H9 (cell line): Measurements from ENCODE around the gene SLC2A5. TPM values are rescaled to one million over a fixed set of nuclear protein-coding genes. Genes with fewer than 3 reads are reported as not detected.

Experiments used
- DNase-seq: peaks from one replicate; pipeline ENCODE4 v3.0.0-alpha.2; 2017
- H2AFZ ChIP-seq: one replicate; pipeline ENCODE4 v1.6.1; 2013; ENCODE audit warnings: mild to moderate bottlenecking, low read length, control low read depth, moderate library complexity
- H2AK5ac ChIP-seq: 2 replicates; pipeline ENCODE4 v1.6.1; 2013; ENCODE audit warnings: low read length, control low read depth, mixed read lengths; ENCODE audit not compliant: insufficient read length
- H2BK120ac ChIP-seq: one replicate; pipeline ENCODE4 v1.6.1; 2013; ENCODE audit warnings: low read depth, mild to moderate bottlenecking, low read length, control low read depth, inconsistent platforms; ENCODE audit not compliant: poor library complexity, severe bottlenecking
- H2BK12ac ChIP-seq: 2 replicates; pipeline ENCODE4 v1.6.1; 2013; ENCODE audit warnings: low read length, control low read depth, mixed read lengths, low read depth; ENCODE audit not compliant: insufficient read length
- H2BK15ac ChIP-seq: 2 replicates; pipeline ENCODE4 v1.6.1; 2013; ENCODE audit warnings: low read depth, low read length, control low read depth
- H2BK20ac ChIP-seq: one replicate; pipeline ENCODE4 v1.6.1; 2013; ENCODE audit warnings: low read depth, mild to moderate bottlenecking, low read length, control low read depth, inconsistent platforms; ENCODE audit not compliant: poor library complexity, severe bottlenecking
- H2BK5ac ChIP-seq: 2 replicates; pipeline ENCODE4 v1.6.1; 2013; ENCODE audit warnings: low read length, control low read depth, mixed read lengths; ENCODE audit not compliant: insufficient read length
- H3K14ac ChIP-seq: 2 replicates; pipeline ENCODE4 v1.6.1; 2013; ENCODE audit warnings: low read length, control low read depth; ENCODE audit not compliant: insufficient read depth
- H3K18ac ChIP-seq: 2 replicates; pipeline ENCODE4 v1.6.1; 2013; ENCODE audit warnings: low read depth, mild to moderate bottlenecking, mixed read lengths, low read length, control low read depth; ENCODE audit not compliant: insufficient read length
- H3K23ac ChIP-seq: 2 replicates; pipeline ENCODE4 v1.6.1; 2013; ENCODE audit warnings: low read length, control low read depth, mixed read lengths, low read depth; ENCODE audit not compliant: insufficient read length
- H3K23me2 ChIP-seq: 2 replicates; pipeline ENCODE4 v1.6.1; 2013; ENCODE audit warnings: low read depth, mild to moderate bottlenecking, mixed read lengths, low read length, control low read depth; ENCODE audit not compliant: insufficient read length, poor library complexity, severe bottlenecking
- H3K27ac ChIP-seq: 2 replicates; pipeline ENCODE4 v1.5.1; 2013; ENCODE audit warnings: low read length, control low read depth, mixed read lengths, low read depth; ENCODE audit not compliant: insufficient read length
- H3K27me3 ChIP-seq: 2 replicates; pipeline ENCODE4 v1.6.1; 2013; ENCODE audit warnings: low read length, control low read depth, inconsistent platforms; ENCODE audit not compliant: insufficient read depth
- H3K4ac ChIP-seq: 2 replicates; pipeline ENCODE4 v1.6.1; 2013; ENCODE audit warnings: low read depth, mild to moderate bottlenecking, control low read depth, inconsistent platforms, low read length, moderate library complexity
- H3K4me1 ChIP-seq: 2 replicates; pipeline ENCODE4 v1.6.1; 2013; ENCODE audit warnings: low read length, control low read depth, inconsistent platforms; ENCODE audit not compliant: insufficient read depth
- H3K4me2 ChIP-seq: 2 replicates; pipeline ENCODE4 v1.6.1; 2013; ENCODE audit warnings: low read length, control low read depth, mixed read lengths; ENCODE audit not compliant: insufficient read length, insufficient read depth
- H3K56ac ChIP-seq: 2 replicates; pipeline ENCODE4 v1.6.1; 2013; ENCODE audit warnings: low read depth, mild to moderate bottlenecking, mixed read lengths, low read length, control low read depth; ENCODE audit not compliant: insufficient read length
- H3K79me1 ChIP-seq: 2 replicates; pipeline ENCODE4 v1.6.1; 2013; ENCODE audit warnings: low read depth, mild to moderate bottlenecking, moderate library complexity, low read length, control low read depth, inconsistent platforms; ENCODE audit not compliant: insufficient read depth, poor library complexity, severe bottlenecking
- H3K79me2 ChIP-seq: 2 replicates; pipeline ENCODE4 v1.6.1; 2013; ENCODE audit warnings: low read length, control low read depth, inconsistent platforms; ENCODE audit not compliant: insufficient read depth
- H3K9ac ChIP-seq: 2 replicates; pipeline ENCODE4 v1.6.1; 2013; ENCODE audit warnings: low read length, control low read depth, mixed read lengths; ENCODE audit not compliant: insufficient read length; ENCODE audit errors: extremely low read depth
- H3K9me3 ChIP-seq: one replicate; pipeline ENCODE4 v1.6.1; 2013; ENCODE audit warnings: low read depth, low read length, inconsistent platforms; ENCODE audit not compliant: control insufficient read depth
- H3T11ph ChIP-seq: one replicate; pipeline ENCODE4 v1.6.1; 2013; ENCODE audit warnings: mild to moderate bottlenecking, low read length, control low read depth, inconsistent platforms
- H4K20me1 ChIP-seq: one replicate; pipeline ENCODE4 v1.6.1; 2013; ENCODE audit not compliant: control insufficient read depth, insufficient read length, insufficient read depth
- H4K5ac ChIP-seq: 2 replicates; pipeline ENCODE4 v1.6.1; 2013; ENCODE audit warnings: low read depth, mild to moderate bottlenecking, mixed read lengths, low read length, control low read depth; ENCODE audit not compliant: insufficient read length
- H4K8ac ChIP-seq: replicated peaks from 2 replicates; pipeline ENCODE4 v1.6.1; 2013; ENCODE audit warnings: low read length, control low read depth, mixed read lengths, low read depth; ENCODE audit not compliant: insufficient read length
- H4K91ac ChIP-seq: 2 replicates; pipeline ENCODE4 v1.6.1; 2013; ENCODE audit warnings: low read depth, mild to moderate bottlenecking, moderate library complexity, mixed read lengths, low read length, control low read depth; ENCODE audit not compliant: insufficient read length
- H3K27ac Mint-ChIP-seq, 3 experiments: 2 replicates in 2 of 3; 3 replicates in 1 of 3; pipeline ENCODE4 v1.8.0; 2020 to 2021; ENCODE audit warnings: mixed read lengths in 3 of 3, mild to moderate bottlenecking in 1 of 3, moderate library complexity in 1 of 3
- H3K27me3 Mint-ChIP-seq: 2 replicates; pipeline ENCODE4 v1.8.0; 2021; ENCODE audit warnings: low read depth, mild to moderate bottlenecking, moderate library complexity, mixed read lengths
- H3K36me3 Mint-ChIP-seq, 3 experiments: 2 replicates in 2 of 3; 3 replicates in 1 of 3; pipeline ENCODE4 v1.8.0; 2020 to 2021; ENCODE audit warnings: low read depth in 3 of 3, mixed read lengths in 3 of 3; ENCODE audit not compliant: insufficient read depth in 1 of 3
- H3K4me1 Mint-ChIP-seq, 2 experiments: 2 replicates each; pipeline ENCODE4 v1.8.0; 2020; ENCODE audit warnings: mixed read lengths in 2 of 2
- H3K4me3 Mint-ChIP-seq, 2 experiments: 2 replicates in 1 of 2; 3 replicates in 1 of 2; pipeline ENCODE4 v1.8.0; 2020 to 2021; ENCODE audit warnings: mild to moderate bottlenecking in 2 of 2, mixed read lengths in 2 of 2, moderate library complexity in 1 of 2
- H3K9me3 Mint-ChIP-seq, 2 experiments: 2 replicates in 1 of 2; 3 replicates in 1 of 2; pipeline ENCODE4 v1.8.0; 2020; ENCODE audit warnings: mild to moderate bottlenecking in 2 of 2, mixed read lengths in 2 of 2, moderate library complexity in 1 of 2
- WGBS: extraction: QIAGEN DNeasy Blood & Tissue Kit; methylation state at CpG from one replicate; pipeline ENCODE4 v1.1.7; 2013; ENCODE audit warnings: missing lambda C conversion rate, low lambda C conversion rate, mixed read lengths; ENCODE audit not compliant: insufficient read length; ENCODE audit errors: extremely low coverage; 5-methylcytosine and 5-hydroxymethylcytosine counted together
- total RNA-seq: library from RNA; stranded (reverse); gene quantifications from 2 replicates; pipeline ENCODE4 v1.2.1, GENCODE V29; 2021
- TF ChIP-seq, protein P1 (sequence below): fragments of 200-600 bp; sonication (generic); conservative IDR thresholded peaks from 3 replicates; pipeline ENCODE4 v1.8.0; 2021; ENCODE audit warnings: antibody characterized with exemption, mild to moderate bottlenecking

Gene SLC2A5
- total RNA-seq, 1 experiment from 2014 or later, result not detected

DNA sequence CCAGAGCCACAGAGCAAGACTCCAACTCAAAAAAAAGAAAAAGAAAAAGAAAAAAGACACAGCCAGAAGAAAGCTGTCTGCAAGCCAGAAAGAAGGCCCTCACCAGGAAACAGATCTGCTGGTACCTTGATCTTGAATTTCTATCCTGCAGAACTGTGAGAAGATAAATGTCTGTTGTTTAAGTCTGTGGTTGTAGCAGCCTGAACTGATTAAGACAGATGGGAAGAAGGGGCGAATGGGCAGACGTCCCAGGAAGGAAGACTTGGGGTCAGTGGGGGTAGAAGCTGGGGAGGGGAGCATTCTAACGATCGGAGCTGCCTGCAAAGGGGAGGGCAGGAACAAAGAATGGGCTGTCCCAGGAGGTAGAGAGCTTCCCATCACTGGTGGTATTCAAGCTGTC is 49.5 kb downstream of the SLC2A5 start:
- Histone ChIP-seq H3K9ac (no peak overlapping the region), H2BK15ac (no peak overlapping the region), H3K23me2 (no peaks in the 10 kb centered on the region), H4K91ac (no peak overlapping the region), H2BK12ac (no peak overlapping the region), H4K5ac (no peak overlapping the region), H3K18ac (no peak overlapping the region), H3K79me1 (no peaks in the 10 kb centered on the region), H2BK5ac (no peak overlapping the region), H2AK5ac (no peak overlapping the region), H3K27ac (no peak overlapping the region), H2BK20ac (no peak overlapping the region), H3K4me1 (no peaks in the 10 kb centered on the region), H3K4me2 (no peak overlapping the region), H3K4ac (no peak overlapping the region), H4K8ac (no peak overlapping the region), H2BK120ac (no peak overlapping the region), H3K56ac (no peak overlapping the region), H3K79me2 (no peaks in the 10 kb centered on the region), H3K14ac (no peak overlapping the region), H3K9me3 (no peaks in the 10 kb centered on the region), H3T11ph (no peak overlapping the region), H3K27me3 (no peaks in the 10 kb centered on the region), H2AFZ (no peak overlapping the region), H3K23ac (no peak overlapping the region), H4K20me1 (no peaks in the 10 kb centered on the region)
- TF ChIP-seq, protein P1, sequence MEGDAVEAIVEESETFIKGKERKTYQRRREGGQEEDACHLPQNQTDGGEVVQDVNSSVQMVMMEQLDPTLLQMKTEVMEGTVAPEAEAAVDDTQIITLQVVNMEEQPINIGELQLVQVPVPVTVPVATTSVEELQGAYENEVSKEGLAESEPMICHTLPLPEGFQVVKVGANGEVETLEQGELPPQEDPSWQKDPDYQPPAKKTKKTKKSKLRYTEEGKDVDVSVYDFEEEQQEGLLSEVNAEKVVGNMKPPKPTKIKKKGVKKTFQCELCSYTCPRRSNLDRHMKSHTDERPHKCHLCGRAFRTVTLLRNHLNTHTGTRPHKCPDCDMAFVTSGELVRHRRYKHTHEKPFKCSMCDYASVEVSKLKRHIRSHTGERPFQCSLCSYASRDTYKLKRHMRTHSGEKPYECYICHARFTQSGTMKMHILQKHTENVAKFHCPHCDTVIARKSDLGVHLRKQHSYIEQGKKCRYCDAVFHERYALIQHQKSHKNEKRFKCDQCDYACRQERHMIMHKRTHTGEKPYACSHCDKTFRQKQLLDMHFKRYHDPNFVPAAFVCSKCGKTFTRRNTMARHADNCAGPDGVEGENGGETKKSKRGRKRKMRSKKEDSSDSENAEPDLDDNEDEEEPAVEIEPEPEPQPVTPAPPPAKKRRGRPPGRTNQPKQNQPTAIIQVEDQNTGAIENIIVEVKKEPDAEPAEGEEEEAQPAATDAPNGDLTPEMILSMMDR, result no peak
- no peak overlapping the region for H3K27ac Mint-ChIP-seq
- no peaks in the 10 kb centered on the region; a peak in 1 of 7 replicates for H3K36me3 Mint-ChIP-seq
- no peak for DNase-seq
- H3K4me1 Mint-ChIP-seq, result peaks cover 0 to 6% of the 10 kb centered on the region in 2 experiments; a peak in 1 of 4 replicates
- H3K4me3 Mint-ChIP-seq, result no peak overlapping the region; a peak in 1 of 5 replicates
- WGBS, result no CpG with 5 or more reads among the region's 4 CpGs
- H3K27me3 Mint-ChIP-seq, result no peaks in the 10 kb centered on the region
- H3K9me3 Mint-ChIP-seq, result no peaks in the 10 kb centered on the region
